HPDE6-E6E7 (cell line): ENCODE data around the gene NTN4.
"Not testable (repeated sequence)": the region's sequence is repeated elsewhere in the genome, so short reads cannot be mapped to it uniquely, and the experiment has no call there.

Experiments
- DNase-seq: peaks from one replicate; pipeline ENCODE4 v3.0.0; 2011; ENCODE audit warnings: missing footprints; ENCODE audit errors: extremely low spot score

The NTN4 gene

GRCh38 chr12:95710386-95710785 is 80.2 kb downstream of the NTN4 start:
- DNase-seq, result no peak

- DNase-seq, result no peak
These were observed 81.4 kb downstream of the NTN4 start for GRCh38 chr12:95709152-95709551.

GRCh38 chr12:95705143-95705542 is 85.4 kb downstream of the NTN4 start:
- no peak for DNase-seq

DNA sequence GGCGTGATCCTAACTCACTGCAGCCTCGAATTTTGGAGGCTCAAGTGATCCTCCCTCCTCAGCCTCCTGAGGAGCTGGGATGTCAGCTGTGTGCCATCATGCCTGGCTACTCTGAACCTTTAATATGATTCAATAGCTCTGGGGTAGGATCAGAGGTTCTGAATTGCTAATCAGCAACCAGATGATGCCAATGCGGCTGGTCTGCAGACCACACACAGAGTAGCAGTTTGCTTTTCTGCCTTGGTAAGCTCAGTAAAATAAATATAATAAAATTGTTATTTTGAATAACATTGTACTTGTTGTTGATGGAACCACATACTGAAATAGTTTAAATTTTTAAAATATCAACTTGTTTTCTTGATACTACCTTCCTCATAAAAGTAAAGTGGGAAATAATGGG is 86.6 kb downstream of the NTN4 start:
- no peak for DNase-seq

- peak; percentile 52 for DNase-seq
These were observed 88.7 kb downstream of the NTN4 start for GRCh38 chr12:95701722-95702418.

DNA sequence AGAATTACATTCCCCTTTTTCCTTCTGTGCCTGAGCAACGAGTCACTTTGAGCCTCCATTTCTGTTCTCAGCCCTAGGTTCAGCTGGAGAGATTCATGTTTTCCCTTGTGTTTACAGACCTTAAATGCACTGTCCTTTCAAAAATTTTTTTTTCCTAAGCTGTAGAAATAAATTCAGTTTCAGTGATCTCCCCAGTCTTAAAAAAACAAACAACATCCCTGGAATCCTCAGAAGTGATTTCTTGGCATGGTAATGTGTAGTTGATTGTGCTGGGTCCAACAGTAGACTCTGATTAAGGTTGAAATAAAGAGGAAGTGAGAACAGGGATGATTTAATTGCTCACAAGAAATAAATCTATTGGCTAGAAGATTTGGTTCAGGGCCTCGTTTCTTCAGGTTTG is 89.3 kb downstream of the NTN4 start:
- DNase-seq, result no peak

DNA sequence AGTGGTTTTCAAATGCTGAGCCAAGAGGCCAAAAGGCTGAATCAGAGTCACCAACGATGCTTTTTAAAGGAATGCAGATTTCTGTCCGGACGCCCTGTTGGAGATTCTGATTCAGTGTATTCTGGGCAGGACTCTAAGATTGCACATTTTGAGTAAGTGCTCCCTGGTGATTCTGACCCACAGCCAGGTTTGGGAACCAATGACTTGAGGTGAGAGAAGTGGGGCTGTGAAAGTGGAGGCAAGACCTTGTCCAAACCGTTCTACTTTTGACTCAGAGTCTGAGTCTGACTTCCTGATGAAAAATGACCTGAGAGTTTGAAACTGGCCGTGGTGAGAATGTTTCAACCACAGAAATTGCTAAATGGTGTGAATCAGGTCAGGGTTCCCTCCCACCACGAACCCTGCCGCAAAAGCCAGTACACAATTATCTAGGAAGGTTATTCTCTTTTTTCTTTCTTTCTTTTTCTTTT is 90.2 kb downstream of the NTN4 start:
- DNase-seq, result no peak

GRCh38 chr12:95699579-95699978 is 91.0 kb downstream of the NTN4 start:
- no peak for DNase-seq

GRCh38 chr12:95694136-95694535 is 96.4 kb downstream of the NTN4 start:
- no peak for DNase-seq

GRCh38 chr12:95693689-95694088 is 96.9 kb downstream of the NTN4 start:
- DNase-seq, result no peak

DNA sequence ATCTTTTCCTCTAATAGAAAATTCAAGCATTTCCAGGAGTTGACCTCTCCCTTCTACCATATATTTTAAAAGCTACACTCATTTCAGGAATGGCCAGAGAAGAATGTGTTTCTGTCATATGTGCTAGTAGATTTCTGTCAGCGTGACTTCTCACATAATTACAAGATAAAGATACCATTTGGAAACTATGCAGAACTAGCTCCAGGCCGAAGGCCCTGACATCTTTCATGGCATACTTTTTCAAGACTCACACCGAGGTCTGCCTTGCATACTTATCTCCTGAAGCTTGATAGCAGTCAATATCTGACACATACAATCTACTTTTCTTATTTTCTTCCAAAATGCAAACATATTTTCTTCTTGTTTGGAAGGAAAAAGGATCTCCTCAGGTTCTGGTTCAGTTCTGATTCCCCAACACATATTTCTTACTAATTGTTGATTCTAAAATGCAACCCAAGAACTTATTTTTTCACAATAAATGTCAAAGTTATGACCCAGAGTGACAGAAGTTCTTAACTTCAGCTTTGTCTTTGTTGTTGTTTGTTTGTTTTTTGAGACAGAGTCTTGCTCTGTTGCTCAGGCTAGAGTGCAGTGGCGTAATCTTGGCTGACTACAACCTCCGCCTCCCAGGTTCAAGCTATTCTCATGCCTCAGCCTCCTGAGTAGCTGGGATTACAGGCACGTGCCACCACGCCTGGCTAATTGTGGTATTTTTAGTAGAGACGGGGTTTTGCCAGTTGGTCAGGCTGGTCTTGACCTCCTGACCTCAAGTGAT is 99.5 kb downstream of the NTN4 start:
- DNase-seq, result no peak

DNA sequence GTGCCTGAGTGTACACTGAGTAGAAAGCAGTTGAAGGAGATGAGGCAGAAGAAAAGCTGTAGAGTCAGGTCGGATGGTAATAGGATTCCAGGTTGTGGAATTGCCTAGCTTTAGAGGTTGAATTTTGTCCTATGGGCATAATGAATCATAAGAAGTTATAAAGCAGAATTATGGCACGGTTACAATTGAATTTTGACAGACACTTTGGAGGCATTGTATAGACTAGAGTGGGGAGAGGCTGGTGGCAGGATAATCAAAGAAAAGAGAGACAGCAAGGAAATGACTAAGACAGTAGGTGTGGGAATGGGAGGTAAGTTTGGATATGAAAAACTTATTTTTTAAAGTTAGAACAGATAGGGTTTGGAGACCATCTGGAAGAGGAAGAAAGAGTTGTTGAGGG is 102.6 kb downstream of the NTN4 start:
- DNase-seq, result no peak

DNA sequence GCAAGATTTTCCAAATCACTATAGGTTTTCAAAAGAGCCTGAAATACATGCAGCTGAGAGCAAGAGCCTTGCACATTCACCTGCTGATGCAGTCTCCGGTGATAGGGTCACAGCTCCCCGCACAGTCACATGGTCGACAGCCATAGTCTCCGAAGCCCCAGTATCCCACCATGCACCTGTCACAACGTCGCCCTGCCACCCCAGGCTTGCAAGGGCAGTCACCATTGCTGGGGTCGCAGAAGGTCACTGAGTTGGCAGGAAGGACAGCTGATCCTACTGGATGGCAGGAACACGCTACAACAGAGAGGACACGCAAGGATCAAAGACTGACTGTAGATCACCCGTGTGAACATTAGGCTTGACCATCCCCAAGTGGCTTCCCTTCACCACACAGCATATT is 107.1 kb downstream of the NTN4 start:
- no peak for DNase-seq

DNA sequence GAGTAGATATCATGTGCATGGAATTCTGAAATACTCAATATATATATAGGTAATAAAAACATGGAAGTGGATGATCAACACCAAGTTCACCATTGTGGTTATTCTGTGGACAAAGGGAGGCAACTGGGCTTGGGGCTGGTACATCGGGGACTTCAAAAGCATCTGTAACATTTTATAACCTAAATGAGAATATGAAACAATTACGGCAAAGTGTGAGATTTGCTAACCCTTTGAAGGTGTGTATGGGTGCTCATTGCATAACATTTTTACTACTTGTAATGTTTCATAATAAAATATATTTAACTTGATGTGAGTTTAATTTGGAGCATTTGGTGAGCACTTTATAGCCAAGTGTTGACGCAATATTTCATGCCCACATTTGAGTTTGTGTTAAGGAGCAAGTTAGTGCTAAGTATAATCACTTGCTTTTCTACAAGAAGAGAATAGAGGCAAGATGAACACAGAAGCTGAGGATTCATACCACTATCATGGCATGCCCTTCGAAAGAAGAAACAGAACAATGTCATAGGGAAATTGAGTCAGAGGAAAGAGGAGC is 109.3 kb downstream of the NTN4 start:
- DNase-seq, result no peak

DNA sequence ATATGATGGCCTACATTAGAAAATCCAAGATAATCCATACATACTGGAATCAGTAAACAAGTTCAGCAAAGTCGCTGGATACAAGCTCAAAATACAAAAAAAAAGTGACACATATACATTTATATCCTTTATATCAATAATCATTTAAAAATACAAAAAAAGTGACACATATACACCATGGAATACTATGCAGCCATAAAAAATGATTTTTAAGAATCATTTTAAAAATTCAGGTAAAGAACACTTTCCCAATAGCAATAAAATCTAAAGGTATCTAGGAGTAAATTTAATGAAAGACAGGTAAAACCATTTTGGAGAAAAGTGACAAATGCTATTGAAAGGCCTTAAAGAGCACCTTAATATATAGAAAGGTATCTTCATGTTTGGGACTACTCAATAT is 111.9 kb downstream of the NTN4 start:
- DNase-seq, result no peak

DNA sequence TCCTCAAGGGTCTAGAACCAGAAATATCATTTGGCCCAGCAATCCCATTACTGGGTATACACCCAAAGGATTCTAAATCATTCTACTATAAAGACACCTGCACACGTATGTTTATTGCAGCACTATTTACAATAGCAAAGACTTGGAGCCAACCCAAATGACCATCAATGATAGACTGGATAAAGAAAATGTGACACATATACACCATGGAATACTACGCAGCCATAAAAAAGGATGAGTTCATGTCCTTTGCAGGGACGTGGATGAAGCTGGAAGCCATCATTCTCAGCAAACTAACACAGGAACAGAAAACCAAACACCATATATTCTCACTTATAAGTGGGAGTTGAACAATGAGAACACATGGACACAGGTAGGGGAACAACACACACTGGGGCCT is 112.8 kb downstream of the NTN4 start:
- DNase-seq, result not testable (repeated sequence)

DNA sequence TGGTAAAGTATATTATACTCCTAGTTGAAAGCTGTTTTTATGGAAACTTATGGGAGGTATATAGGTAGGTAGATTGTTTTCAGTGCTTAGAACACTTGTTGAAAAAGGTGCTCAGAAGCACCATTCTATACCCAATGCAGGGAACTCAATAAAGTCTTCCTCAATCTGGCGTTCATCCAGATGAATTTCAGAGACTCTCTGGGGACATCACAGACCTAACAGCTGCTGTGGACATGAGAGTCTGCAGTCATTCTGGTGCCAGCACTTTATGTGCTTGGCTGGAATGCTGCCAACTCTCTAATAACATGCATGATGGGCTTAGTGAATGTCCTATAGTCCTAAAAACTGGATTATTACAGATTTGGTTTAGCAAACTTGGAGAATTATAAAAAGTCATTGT is 115.9 kb downstream of the NTN4 start:
- no peak for DNase-seq

- DNase-seq, result no peak
These were observed 116.4 kb downstream of the NTN4 start for GRCh38 chr12:95674163-95674562.

- no peak for DNase-seq
These were observed 117.0 kb downstream of the NTN4 start for GRCh38 chr12:95673576-95673975.

- DNase-seq, result no peak
These were observed 118.4 kb downstream of the NTN4 start for GRCh38 chr12:95672166-95672565.

- DNase-seq, result no peak
These were observed 119.3 kb downstream of the NTN4 start for GRCh38 chr12:95671265-95671664.

DNA sequence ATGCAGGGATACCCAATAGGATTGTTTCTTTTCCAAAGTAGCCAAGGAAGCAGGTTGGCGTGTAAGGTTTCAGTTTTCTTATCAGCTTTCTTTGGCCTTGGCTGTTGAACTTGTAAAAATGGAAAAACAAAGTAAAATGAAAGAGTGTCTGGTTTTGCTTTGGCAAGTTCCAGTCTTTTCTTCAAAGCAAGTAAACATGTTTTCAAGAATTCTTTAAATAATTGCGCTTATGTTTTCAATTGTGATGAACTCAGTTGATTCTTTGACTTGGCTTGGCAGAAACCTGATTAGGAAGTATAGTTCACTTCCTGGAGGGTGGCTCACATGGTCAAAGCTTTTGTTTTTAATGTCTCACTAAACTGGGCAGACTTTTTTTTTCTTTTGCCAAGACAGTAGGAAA is 127.0 kb downstream of the NTN4 start:
- DNase-seq, result no peak

- DNase-seq, result no peak
These were observed 129.2 kb downstream of the NTN4 start for GRCh38 chr12:95661360-95661759.
